ENCODE measurements around the gene JAZF1.

DNA sequence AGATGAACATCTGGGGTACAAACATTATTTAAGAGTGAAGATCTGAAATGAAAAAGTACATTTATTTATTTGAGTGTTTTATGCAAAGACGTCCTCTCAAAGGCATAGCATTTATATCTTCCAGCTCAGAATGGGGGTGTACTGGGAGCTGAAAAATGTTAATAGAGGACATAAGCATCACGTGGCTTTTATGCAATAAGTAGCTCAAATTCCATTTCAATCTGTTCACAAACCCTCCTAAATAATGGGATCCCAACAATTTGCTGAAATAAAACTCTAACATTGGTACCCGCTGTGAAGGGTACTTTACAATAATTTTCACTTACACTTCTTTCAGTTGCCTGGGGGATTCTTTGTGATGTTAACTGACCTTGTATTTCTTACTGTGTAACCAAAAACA, 268.7 kb downstream of the JAZF1 start:
- TF ChIP-seq EGR1 (IDR thresholded peaks at IDR 0.05; ENCODE audit: low read depth) (no peak), SIN3A (IDR thresholded peaks at IDR 0.05; ENCODE audit: low read depth) (no peak), POLR2AphosphoS5 (IDR thresholded peaks at IDR 0.05; ENCODE audit: low read depth, low read length) (no peak), POLR2A (IDR thresholded peaks at IDR 0.05; ENCODE audit: borderline replicate concordance, extremely low read depth, insufficient read depth, insufficient read length) (no peak)
- TF ChIP-seq, protein P1, sequence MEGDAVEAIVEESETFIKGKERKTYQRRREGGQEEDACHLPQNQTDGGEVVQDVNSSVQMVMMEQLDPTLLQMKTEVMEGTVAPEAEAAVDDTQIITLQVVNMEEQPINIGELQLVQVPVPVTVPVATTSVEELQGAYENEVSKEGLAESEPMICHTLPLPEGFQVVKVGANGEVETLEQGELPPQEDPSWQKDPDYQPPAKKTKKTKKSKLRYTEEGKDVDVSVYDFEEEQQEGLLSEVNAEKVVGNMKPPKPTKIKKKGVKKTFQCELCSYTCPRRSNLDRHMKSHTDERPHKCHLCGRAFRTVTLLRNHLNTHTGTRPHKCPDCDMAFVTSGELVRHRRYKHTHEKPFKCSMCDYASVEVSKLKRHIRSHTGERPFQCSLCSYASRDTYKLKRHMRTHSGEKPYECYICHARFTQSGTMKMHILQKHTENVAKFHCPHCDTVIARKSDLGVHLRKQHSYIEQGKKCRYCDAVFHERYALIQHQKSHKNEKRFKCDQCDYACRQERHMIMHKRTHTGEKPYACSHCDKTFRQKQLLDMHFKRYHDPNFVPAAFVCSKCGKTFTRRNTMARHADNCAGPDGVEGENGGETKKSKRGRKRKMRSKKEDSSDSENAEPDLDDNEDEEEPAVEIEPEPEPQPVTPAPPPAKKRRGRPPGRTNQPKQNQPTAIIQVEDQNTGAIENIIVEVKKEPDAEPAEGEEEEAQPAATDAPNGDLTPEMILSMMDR (IDR thresholded peaks at IDR 0.05 in 2 of 3, conservative IDR thresholded peaks at IDR 0.05 in 1 of 3; ENCODE audit: borderline replicate concordance in 1 of 3, insufficient read depth in 1 of 3, low read depth in 2 of 3, low read length in 2 of 3): no peak
- TF ChIP-seq, protein P2, sequence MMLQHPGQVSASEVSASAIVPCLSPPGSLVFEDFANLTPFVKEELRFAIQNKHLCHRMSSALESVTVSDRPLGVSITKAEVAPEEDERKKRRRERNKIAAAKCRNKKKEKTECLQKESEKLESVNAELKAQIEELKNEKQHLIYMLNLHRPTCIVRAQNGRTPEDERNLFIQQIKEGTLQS (IDR thresholded peaks at IDR 0.05): no peak
